ENCODE data around the gene SPATC1L.
"Not testable (repeated sequence)": the region's sequence is repeated elsewhere in the genome, so short reads cannot be mapped to it uniquely, and the experiment has no call there.

Gene SPATC1L

DNA sequence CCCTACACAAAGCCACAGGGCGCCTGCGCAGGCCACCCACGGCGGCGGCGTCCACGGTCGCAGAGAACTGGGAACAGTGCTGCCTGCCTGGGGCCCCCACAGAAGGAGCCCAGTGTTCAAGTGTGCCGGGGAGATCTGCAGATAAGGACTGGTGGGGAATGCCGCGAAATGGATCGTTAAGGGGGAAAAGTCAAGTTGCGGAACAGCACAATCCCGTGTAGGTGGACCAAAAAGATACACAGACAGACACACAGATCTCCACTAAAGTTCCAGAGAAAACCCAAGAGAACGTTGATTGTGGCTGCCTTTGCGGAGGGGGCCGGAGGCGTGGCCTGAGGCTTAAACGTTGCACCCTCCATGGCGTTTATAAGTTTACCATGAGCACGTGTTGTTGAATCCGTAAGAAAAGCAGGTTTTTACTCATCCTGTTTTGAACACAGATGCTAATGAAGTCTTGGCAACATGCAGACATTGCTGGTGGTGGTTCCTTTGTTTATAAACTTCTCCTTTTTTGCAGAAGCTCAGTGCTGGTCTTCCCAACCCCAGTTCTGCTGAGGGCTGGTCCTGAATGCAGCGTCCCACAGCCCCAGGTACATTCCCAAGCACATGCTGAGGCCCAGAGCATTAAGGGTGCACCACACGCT, 4.1 kb downstream of the SPATC1L start:
- CTCF ChIA-PET: no interaction called here
- Histone ChIP-seq H3K27me3 (replicated peaks in 2 of 5; ENCODE audit: control insufficient read depth in 4 of 5, insufficient read depth in 5 of 5, low read length in 4 of 5) (no peaks in the 10 kb centered on the region), H3K4me3 (ENCODE audit: control insufficient read depth in 1 of 7, extremely low read depth in 1 of 7, insufficient read depth in 4 of 7, low read depth in 2 of 7, low read length in 6 of 7) (no peak overlapping the region), H3K27ac (ENCODE audit: insufficient read depth in 1 of 2, low read depth in 1 of 2, low read length in 2 of 2, poor library complexity in 1 of 2, severe bottlenecking in 2 of 2) (no peak overlapping the region), H3K4me1 (ENCODE audit: control extremely low read depth in 1 of 4, control insufficient read depth in 4 of 4, insufficient read depth in 4 of 4, low read length in 3 of 4) (peaks cover 0 to 42% (median 18%) of the 10 kb centered on the region in 4 experiments), H3K36me3 (ENCODE audit: control insufficient read depth in 4 of 4, insufficient read depth in 4 of 4, low read length in 3 of 4) (peaks cover 0 to 4% (median 0%) of the 10 kb centered on the region in 4 experiments), H3K9me3 (ENCODE audit: control extremely low read depth in 1 of 5, control insufficient read depth in 4 of 5, insufficient read depth in 2 of 5, low read depth in 1 of 5, low read length in 4 of 5) (peaks cover 0 to 3% (median 0%) of the 10 kb centered on the region in 5 experiments)
- POLR2A ChIA-PET: interaction anchor here (0.5 kb wide), 1 partner anchor 79 kb away, joined by 3 read pairs; no protein-coding TSS in a partner anchor
- peak in 2 of 3 donors; percentile 36 to 39 for DNase-seq
- 90% methylated on average over 21 of the region's 24 CpGs for WGBS (ENCODE audit: insufficient coverage)

DNA sequence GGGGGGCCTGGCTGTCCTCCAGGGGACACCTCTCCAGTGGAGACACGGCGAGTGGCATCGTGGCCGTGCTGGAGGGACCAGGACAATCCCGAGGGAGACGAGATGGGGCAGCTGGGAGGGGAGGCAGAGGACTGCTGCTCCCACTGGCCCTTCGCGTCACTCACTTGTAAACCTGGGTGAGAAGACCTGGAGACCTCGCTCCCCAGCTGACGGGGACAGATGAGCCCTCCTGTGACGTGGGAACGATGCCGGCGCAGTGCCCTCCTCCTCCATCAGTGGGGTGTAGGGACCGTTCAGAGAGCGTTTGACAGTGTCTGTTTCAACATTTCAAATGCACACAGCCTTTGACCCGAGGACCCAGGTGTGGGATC, 4.6 kb downstream of the SPATC1L start:
- ChIA-PET CTCF (no interaction called here), POLR2A (no interaction called here)
- peaks cover 0 to 37% (median 18%) of the 10 kb centered on the region in 4 experiments for H3K4me1 ChIP-seq (ENCODE audit: control extremely low read depth in 1 of 4, control insufficient read depth in 4 of 4, insufficient read depth in 4 of 4, low read length in 3 of 4)
- H3K9me3 ChIP-seq (ENCODE audit: control extremely low read depth in 1 of 5, control insufficient read depth in 4 of 5, insufficient read depth in 2 of 5, low read depth in 1 of 5, low read length in 4 of 5): peaks cover 0 to 4% (median 2%) of the 10 kb centered on the region in 5 experiments
- peaks cover 0 to 4% (median 0%) of the 10 kb centered on the region in 4 experiments for H3K36me3 ChIP-seq (ENCODE audit: control insufficient read depth in 4 of 4, insufficient read depth in 4 of 4, low read length in 3 of 4)
- H3K4me3 ChIP-seq (ENCODE audit: control insufficient read depth in 1 of 7, extremely low read depth in 1 of 7, insufficient read depth in 4 of 7, low read depth in 2 of 7, low read length in 6 of 7): no peak overlapping the region
- WGBS (ENCODE audit: insufficient coverage): 98% methylated on average over 17 of the region's 17 CpGs
- no peak overlapping the region for H3K27ac ChIP-seq (ENCODE audit: insufficient read depth in 1 of 2, low read depth in 1 of 2, low read length in 2 of 2, poor library complexity in 1 of 2, severe bottlenecking in 2 of 2)
- H3K27me3 ChIP-seq (replicated peaks in 2 of 5; ENCODE audit: control insufficient read depth in 4 of 5, insufficient read depth in 5 of 5, low read length in 4 of 5): no peaks in the 10 kb centered on the region
- DNase-seq: no peak

DNA sequence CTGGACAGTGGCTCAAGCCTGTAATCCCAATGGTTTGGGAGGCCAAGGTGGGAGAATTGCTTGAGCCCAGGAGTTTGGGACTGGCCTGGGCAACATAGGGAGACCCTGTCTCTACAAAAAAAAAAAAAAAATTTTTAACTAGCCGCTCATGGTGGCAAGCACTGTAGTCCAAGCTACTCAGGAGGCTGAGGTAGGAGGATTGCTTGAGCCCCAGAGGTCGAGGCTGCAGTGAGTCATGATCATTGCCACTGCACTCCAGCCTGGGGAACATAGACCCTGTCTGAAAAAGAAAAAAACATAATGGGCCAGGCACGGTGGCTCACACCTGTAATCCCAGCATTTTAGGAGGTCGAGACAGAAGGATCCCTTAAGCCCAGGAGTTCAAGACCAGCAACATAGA, 5.3 kb downstream of the SPATC1L start:
- peaks cover 2 to 11% (median 6%) of the 10 kb centered on the region in 5 experiments for H3K9me3 ChIP-seq (ENCODE audit: control extremely low read depth in 1 of 5, control insufficient read depth in 4 of 5, insufficient read depth in 2 of 5, low read depth in 1 of 5, low read length in 4 of 5)
- POLR2A ChIA-PET: no interaction called here
- 100% methylated on average over 4 of the region's 4 CpGs for WGBS (ENCODE audit: insufficient coverage)
- peaks cover 0 to 4% (median 0%) of the 10 kb centered on the region in 4 experiments for H3K36me3 ChIP-seq (ENCODE audit: control insufficient read depth in 4 of 4, insufficient read depth in 4 of 4, low read length in 3 of 4)
- H3K27ac ChIP-seq (ENCODE audit: insufficient read depth in 1 of 2, low read depth in 1 of 2, low read length in 2 of 2, poor library complexity in 1 of 2, severe bottlenecking in 2 of 2): no peak overlapping the region
- CTCF ChIA-PET: no interaction called here
- H3K4me1 ChIP-seq (ENCODE audit: control extremely low read depth in 1 of 4, control insufficient read depth in 4 of 4, insufficient read depth in 4 of 4, low read length in 3 of 4): peaks cover 0 to 34% (median 16%) of the 10 kb centered on the region in 4 experiments
- no peak overlapping the region for H3K4me3 ChIP-seq (ENCODE audit: control insufficient read depth in 1 of 7, extremely low read depth in 1 of 7, insufficient read depth in 4 of 7, low read depth in 2 of 7, low read length in 6 of 7)
- no peaks in the 10 kb centered on the region for H3K27me3 ChIP-seq (replicated peaks in 2 of 5; ENCODE audit: control insufficient read depth in 4 of 5, insufficient read depth in 5 of 5, low read length in 4 of 5)
- DNase-seq: no peak

DNA sequence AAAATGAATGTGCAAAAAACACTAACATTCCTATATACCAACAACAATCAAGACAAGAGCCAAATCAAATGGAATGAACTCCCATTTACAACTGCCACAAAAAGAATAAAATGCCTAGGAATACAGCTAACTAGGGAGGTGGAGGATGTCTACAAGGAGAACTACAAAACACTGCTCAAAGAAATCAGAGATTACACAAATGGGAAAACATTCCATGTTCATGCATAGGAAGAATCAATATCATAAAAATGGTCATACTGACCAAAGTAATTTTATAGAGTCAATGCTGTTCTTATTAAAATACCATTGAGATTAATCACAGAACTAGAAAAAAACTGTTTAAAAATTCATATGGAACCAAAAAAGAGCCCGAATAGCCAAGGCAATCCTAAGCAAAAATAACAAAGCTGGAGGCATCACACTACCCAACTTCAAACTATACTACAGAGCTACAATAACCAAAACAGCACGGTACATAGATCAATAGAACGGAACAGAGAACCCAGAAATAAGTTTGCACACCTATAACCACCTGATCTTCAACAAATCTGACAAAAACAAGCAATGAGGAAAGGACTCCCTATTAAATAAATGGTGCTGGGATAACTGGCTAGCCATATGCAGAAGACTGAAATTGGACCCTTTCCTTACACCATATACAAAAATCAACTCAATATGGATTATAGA, 7.7 kb downstream of the SPATC1L start:
- POLR2A ChIA-PET; DNase-seq; H3K27me3 ChIP-seq (replicated peaks in 2 of 5; ENCODE audit: control insufficient read depth in 4 of 5, insufficient read depth in 5 of 5, low read length in 4 of 5); H3K27ac ChIP-seq (ENCODE audit: insufficient read depth in 1 of 2, low read depth in 1 of 2, low read length in 2 of 2, poor library complexity in 1 of 2, severe bottlenecking in 2 of 2); H3K4me3 ChIP-seq (ENCODE audit: control insufficient read depth in 1 of 7, extremely low read depth in 1 of 7, insufficient read depth in 4 of 7, low read depth in 2 of 7, low read length in 6 of 7); H3K36me3 ChIP-seq (ENCODE audit: control insufficient read depth in 4 of 4, insufficient read depth in 4 of 4, low read length in 3 of 4): not testable (repeated sequence)
- Histone ChIP-seq H3K4me1 (ENCODE audit: control extremely low read depth in 1 of 4, control insufficient read depth in 4 of 4, insufficient read depth in 4 of 4, low read length in 3 of 4) (peaks cover 0 to 17% (median 10%) of the 10 kb centered on the region in 4 experiments), H3K9me3 (ENCODE audit: control extremely low read depth in 1 of 5, control insufficient read depth in 4 of 5, insufficient read depth in 2 of 5, low read depth in 1 of 5, low read length in 4 of 5) (peaks cover 2 to 18% (median 9%) of the 10 kb centered on the region in 5 experiments)
- CTCF ChIA-PET: interaction anchor here (0.5 kb wide), 1 partner anchor 194 kb away, joined by 3 read pairs; no protein-coding TSS in a partner anchor
- 100% methylated on average over 2 of the region's 3 CpGs for WGBS (ENCODE audit: insufficient coverage)

- H3K36me3 ChIP-seq (ENCODE audit: control insufficient read depth in 4 of 4, insufficient read depth in 4 of 4, low read length in 3 of 4): peaks cover 0 to 2% (median 0%) of the 10 kb centered on the region in 4 experiments
- ChIA-PET POLR2A (no interaction called here), CTCF (no interaction called here)
- H3K4me3 ChIP-seq (ENCODE audit: control insufficient read depth in 1 of 7, extremely low read depth in 1 of 7, insufficient read depth in 4 of 7, low read depth in 2 of 7, low read length in 6 of 7): no peak overlapping the region
- H3K27me3 ChIP-seq (replicated peaks in 2 of 5; ENCODE audit: control insufficient read depth in 4 of 5, insufficient read depth in 5 of 5, low read length in 4 of 5): no peaks in the 10 kb centered on the region
- no peak for DNase-seq
- peaks cover 2 to 18% (median 9%) of the 10 kb centered on the region in 5 experiments for H3K9me3 ChIP-seq (ENCODE audit: control extremely low read depth in 1 of 5, control insufficient read depth in 4 of 5, insufficient read depth in 2 of 5, low read depth in 1 of 5, low read length in 4 of 5)
- no peaks in the 10 kb centered on the region for H3K4me1 ChIP-seq (ENCODE audit: control extremely low read depth in 1 of 4, control insufficient read depth in 4 of 4, insufficient read depth in 4 of 4, low read length in 3 of 4)
- H3K27ac ChIP-seq (ENCODE audit: insufficient read depth in 1 of 2, low read depth in 1 of 2, low read length in 2 of 2, poor library complexity in 1 of 2, severe bottlenecking in 2 of 2): no peak overlapping the region
- 100% methylated on average over 1 of the region's 1 CpG for WGBS (ENCODE audit: insufficient coverage)
Measured at GRCh38 chr21:46173573-46173972, 10.7 kb downstream of the SPATC1L start.

- 95% methylated on average over 5 of the region's 6 CpGs for WGBS (ENCODE audit: insufficient coverage)
- Histone ChIP-seq H3K9me3 (ENCODE audit: control extremely low read depth in 1 of 5, control insufficient read depth in 4 of 5, insufficient read depth in 2 of 5, low read depth in 1 of 5, low read length in 4 of 5) (peaks cover 2 to 18% (median 9%) of the 10 kb centered on the region in 5 experiments), H3K27ac (ENCODE audit: insufficient read depth in 1 of 2, low read depth in 1 of 2, low read length in 2 of 2, poor library complexity in 1 of 2, severe bottlenecking in 2 of 2) (no peak overlapping the region), H3K36me3 (ENCODE audit: control insufficient read depth in 4 of 4, insufficient read depth in 4 of 4, low read length in 3 of 4) (peaks cover 0 to 4% (median 2%) of the 10 kb centered on the region in 4 experiments), H3K27me3 (replicated peaks in 2 of 5; ENCODE audit: control insufficient read depth in 4 of 5, insufficient read depth in 5 of 5, low read length in 4 of 5) (no peaks in the 10 kb centered on the region), H3K4me1 (ENCODE audit: control extremely low read depth in 1 of 4, control insufficient read depth in 4 of 4, insufficient read depth in 4 of 4, low read length in 3 of 4) (no peaks in the 10 kb centered on the region), H3K4me3 (ENCODE audit: control insufficient read depth in 1 of 7, extremely low read depth in 1 of 7, insufficient read depth in 4 of 7, low read depth in 2 of 7, low read length in 6 of 7) (no peak overlapping the region)
- ChIA-PET CTCF (interaction anchor here (1.1 kb wide), 1 partner anchor 20 kb away, joined by 3 read pairs; no protein-coding TSS in a partner anchor), POLR2A (interaction anchor here (0.7 kb wide), 1 partner anchor 59 kb away, joined by 3 read pairs; no protein-coding TSS in a partner anchor)
- DNase-seq: no peak
Measured at GRCh38 chr21:46172863-46173528, 11.3 kb downstream of the SPATC1L start.
